Stimulated activated CD4-positive, alpha-beta T cell treated with anti-CD3 and anti-CD28 coated beads, Interleukin-15, amount 100 ng/mL, for 24 hours (primary cell): ENCODE data around the gene GPR107.
"Not testable (repeated sequence)": the region's sequence is repeated elsewhere in the genome, so short reads cannot be mapped to it uniquely, and the experiment has no call there.

ENCODE experiments used
- DNase-seq: peaks from one replicate; pipeline ENCODE4 v3.0.0-alpha.2; 2020

The GPR107 gene

GRCh38 chr9:130053504-130054324, at the start of gene GPR107:
TSS of gene GPR107 (plus strand) at chr9:130053906. CDS start at chr9:130053933, 27 bp downstream.
- DNase-seq = peak; percentile 89

- DNase-seq = no peak
These were observed 49.7 kb upstream of the GPR107 start for GRCh38 chr9:130003943-130004552.

- not testable (repeated sequence) for DNase-seq
These were observed 46.8 kb upstream of the GPR107 start for GRCh38 chr9:130006952-130007351.

- DNase-seq = no peak
These were observed 45.2 kb upstream of the GPR107 start for GRCh38 chr9:130008538-130008937.

- not testable (repeated sequence) for DNase-seq
These were observed 44.2 kb upstream of the GPR107 start for GRCh38 chr9:130009546-130009945.

- DNase-seq = peak; percentile 40
These were observed 43.3 kb upstream of the GPR107 start for GRCh38 chr9:130010151-130010988.

- no peak for DNase-seq
These were observed 40.4 kb upstream of the GPR107 start for GRCh38 chr9:130013326-130013725.

GRCh38 chr9:130015353-130016019, 38.2 kb upstream of the GPR107 start:
- no peak for DNase-seq

- no peak for DNase-seq
These were observed 36.6 kb upstream of the GPR107 start for GRCh38 chr9:130017076-130017475.

GRCh38 chr9:130017510-130017909, 36.2 kb upstream of the GPR107 start:
- not testable (repeated sequence) for DNase-seq

GRCh38 chr9:130018265-130018664, 35.4 kb upstream of the GPR107 start:
- no peak for DNase-seq

GRCh38 chr9:130020618-130021017, 33.1 kb upstream of the GPR107 start:
- DNase-seq = no peak

GRCh38 chr9:130021123-130021522, 32.6 kb upstream of the GPR107 start:
- DNase-seq = no peak

GRCh38 chr9:130021842-130022241, 31.9 kb upstream of the GPR107 start:
- not testable (repeated sequence) for DNase-seq

- DNase-seq = no peak
These were observed 31.1 kb upstream of the GPR107 start for GRCh38 chr9:130022566-130023143.

- no peak for DNase-seq
These were observed 30.4 kb upstream of the GPR107 start for GRCh38 chr9:130023144-130023787.

GRCh38 chr9:130023994-130024596, 29.6 kb upstream of the GPR107 start:
- no peak for DNase-seq

GRCh38 chr9:130024597-130024994, 29.1 kb upstream of the GPR107 start:
- DNase-seq = no peak

- no peak for DNase-seq
These were observed 26.9 kb upstream of the GPR107 start for GRCh38 chr9:130026583-130027340.

- DNase-seq = no peak
These were observed 26.0 kb upstream of the GPR107 start for GRCh38 chr9:130027533-130028365.
